RWPE1 (cell line): ENCODE results near the gene RYR1.

Experiments
- CTCF ChIA-PET: fragments of 350-600 bp; sonication (Branson Sonifier 250); formaldehyde crosslinking; extraction: SDS; loops from one replicate; lab custom pipeline; 2021; lab: Yijun Ruan, JAX
- POLR2A ChIA-PET: fragments of 400-600 bp; formaldehyde crosslinking; extraction: SDS; loops from one replicate; lab custom pipeline; 2020; ENCODE audit warnings: antibody characterized with exemption; ENCODE audit not compliant: low non-redundant PET; lab: Yijun Ruan, JAX
- DNase-seq: peaks from one replicate; pipeline ENCODE4 v3.0.0; 2012; ENCODE audit warnings: low spot score
- H3K27ac ChIP-seq: fragments of 450-650 bp; 2 replicates; pipeline ENCODE4 v1.5.1; 2017
- CTCF ChIP-seq: fragments of 450-650 bp; conservative IDR thresholded peaks from 2 replicates; pipeline ENCODE4 v1.5.1; 2017; ENCODE audit warnings: low read depth, mild to moderate bottlenecking

The RYR1 gene

GRCh38 chr19:38483016-38483630, 49.6 kb downstream of the RYR1 start:
- no peak for DNase-seq
- CTCF ChIA-PET = interaction anchor here (0.6 kb wide), 1 partner anchor 326 kb away, joined by 3 read pairs; no protein-coding TSS in a partner anchor
- no peak overlapping the region for H3K27ac ChIP-seq
- POLR2A ChIA-PET = no interaction called here
- no peak for TF ChIP-seq CTCF

- ChIA-PET CTCF (interaction anchor here (0.6 to 0.9 kb wide), 2 partner anchors 157 to 446 kb away, joined by 3 to 4 read pairs; partner anchors contain the start of genes MRPS12 and SARS2), POLR2A (no interaction called here)
- no peak overlapping the region for H3K27ac ChIP-seq
- TF ChIP-seq CTCF = no peak
- no peak for DNase-seq
These were observed 51.3 kb downstream of the RYR1 start for GRCh38 chr19:38484747-38485146.

- ChIA-PET POLR2A (no interaction called here), CTCF (interaction anchor here (0.9 kb wide), 1 partner anchor 445 kb away, joined by 3 read pairs; the partner anchor contains the start of genes MRPS12 and SARS2)
- H3K27ac ChIP-seq = no peak overlapping the region
- no peak for TF ChIP-seq CTCF
- DNase-seq = no peak
These were observed 52.2 kb downstream of the RYR1 start for GRCh38 chr19:38485541-38486285.

GRCh38 chr19:38486731-38487336, 53.3 kb downstream of the RYR1 start:
- no peak for DNase-seq
- no peak overlapping the region for H3K27ac ChIP-seq
- ChIA-PET POLR2A (no interaction called here), CTCF (no interaction called here)
- no peak for TF ChIP-seq CTCF

GRCh38 chr19:38488096-38488495, 54.6 kb downstream of the RYR1 start:
- no peak for DNase-seq
- no peak overlapping the region for H3K27ac ChIP-seq
- POLR2A ChIA-PET = no interaction called here
- CTCF ChIA-PET = no interaction called here
- TF ChIP-seq CTCF = no peak

- POLR2A ChIA-PET = no interaction called here
- CTCF ChIA-PET = no interaction called here
- no peak for DNase-seq
- H3K27ac ChIP-seq = no peak overlapping the region
- no peak for TF ChIP-seq CTCF
These were observed 55.4 kb downstream of the RYR1 start for GRCh38 chr19:38488776-38489481.
